ENCODE data around the gene LMBR1.

Gene LMBR1

DNA sequence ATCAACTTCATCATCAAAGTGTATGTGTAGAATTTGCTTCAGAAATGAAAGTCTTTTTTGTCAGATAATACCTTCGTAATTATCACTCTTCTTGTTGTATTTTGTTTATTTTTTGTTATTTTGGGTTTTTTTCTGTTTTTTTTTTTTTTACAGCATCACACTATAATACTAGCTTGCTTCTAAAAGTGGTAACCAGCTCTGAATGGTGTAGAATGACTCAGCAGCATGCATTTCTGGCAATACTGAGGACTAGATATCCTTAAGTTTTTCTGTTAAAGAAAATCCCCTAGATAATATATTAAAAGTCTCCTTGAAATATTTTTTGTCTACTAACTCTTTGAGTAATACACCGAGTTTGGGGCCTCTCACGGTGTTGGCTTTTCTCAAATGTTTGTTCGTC is 109.1 kb downstream of the LMBR1 start:
- no peaks in the 10 kb centered on the region; the same call in 1 of the 2 replicates for H3K36me3 ChIP-seq (ENCODE audit: insufficient read depth, low read depth, low read length)
- no peaks in the 10 kb centered on the region for H3K9me3 ChIP-seq (ENCODE audit: insufficient read depth, low read depth, low read length)
- no peak overlapping the region for H3K27ac ChIP-seq (ENCODE audit: low read length)
- H3K27me3 ChIP-seq (ENCODE audit: insufficient read depth, low read length) = no peaks in the 10 kb centered on the region
- no peak overlapping the region for H3K9ac ChIP-seq (ENCODE audit: low read depth, low read length)
- H3K4me3 ChIP-seq (ENCODE audit: low read length) = no peak overlapping the region
- H3K4me1 ChIP-seq (ENCODE audit: insufficient read depth, low read length) = 0 out of 2 replicates have a peak, but pooled peaks cover 3% of the 10 kb centered on the region

DNA sequence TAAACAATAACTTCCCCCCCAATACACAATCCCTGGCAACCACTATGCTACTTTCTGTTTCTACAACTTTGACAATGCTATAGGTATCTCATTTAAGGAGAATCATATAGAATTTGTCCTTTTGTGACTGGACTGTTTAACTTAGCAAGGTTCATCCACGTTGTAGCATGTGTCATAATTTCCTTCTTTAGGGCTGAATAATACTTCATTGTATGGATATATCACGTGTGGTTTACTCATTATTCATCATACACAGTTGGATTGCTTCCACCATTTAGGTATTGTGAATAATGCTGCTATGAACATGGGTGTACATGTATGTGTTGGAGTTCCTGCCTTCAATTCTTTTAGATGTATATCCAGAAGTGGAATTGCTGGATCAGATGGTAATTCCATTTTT is 111.0 kb downstream of the LMBR1 start:
- Histone ChIP-seq H3K27ac (ENCODE audit: low read length) (no peak overlapping the region), H3K36me3 (ENCODE audit: insufficient read depth, low read depth, low read length) (no peaks in the 10 kb centered on the region; the same call in 1 of the 2 replicates), H3K27me3 (ENCODE audit: insufficient read depth, low read length) (no peaks in the 10 kb centered on the region), H3K9me3 (ENCODE audit: insufficient read depth, low read depth, low read length) (no peaks in the 10 kb centered on the region), H3K4me1 (ENCODE audit: insufficient read depth, low read length) (0 out of 2 replicates have a peak, but pooled peaks cover 3% of the 10 kb centered on the region), H3K4me3 (ENCODE audit: low read length) (no peak overlapping the region), H3K9ac (ENCODE audit: low read depth, low read length) (no peak overlapping the region)

DNA sequence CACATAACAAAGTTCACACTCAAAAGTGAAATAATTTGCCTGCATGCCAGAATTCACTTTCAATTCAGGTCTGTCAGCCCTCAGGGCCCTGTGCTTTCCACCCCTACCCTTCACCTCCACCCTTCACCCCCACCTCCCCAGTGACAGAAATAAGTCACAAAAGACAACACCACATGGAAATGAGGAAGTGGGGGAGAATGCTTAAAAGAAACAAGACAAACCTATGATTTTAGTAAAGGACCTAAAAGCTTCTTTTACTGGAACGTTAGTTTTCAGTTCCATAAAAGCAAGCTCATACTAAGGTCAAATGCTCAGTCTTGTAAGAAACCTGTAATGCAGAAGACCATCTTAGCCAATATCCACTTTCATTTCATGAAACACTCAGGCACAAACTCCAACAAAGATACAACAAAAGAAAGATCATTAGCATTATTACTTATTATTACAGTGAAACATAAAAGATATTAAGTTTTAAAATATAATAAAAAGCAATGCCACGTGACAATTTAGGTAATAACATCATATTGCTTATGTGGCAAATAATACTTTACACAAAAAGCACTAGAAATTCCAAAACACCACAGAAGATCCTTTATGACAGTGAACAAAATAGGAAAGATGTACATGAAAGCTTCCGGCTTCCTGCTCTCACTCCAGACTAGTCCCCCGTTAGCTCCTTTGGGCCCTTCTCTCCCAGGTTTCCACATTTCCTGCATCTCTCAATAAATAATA is 112.1 kb downstream of the LMBR1 start:
- 0 out of 2 replicates have a peak, but pooled peaks cover 3% of the 10 kb centered on the region for H3K4me1 ChIP-seq (ENCODE audit: insufficient read depth, low read length)
- H3K36me3 ChIP-seq (ENCODE audit: insufficient read depth, low read depth, low read length) = no peaks in the 10 kb centered on the region; the same call in 1 of the 2 replicates
- H3K9ac ChIP-seq (ENCODE audit: low read depth, low read length) = no peak overlapping the region
- no peak overlapping the region for H3K4me3 ChIP-seq (ENCODE audit: low read length)
- no peaks in the 10 kb centered on the region for H3K27me3 ChIP-seq (ENCODE audit: insufficient read depth, low read length)
- no peak overlapping the region for H3K27ac ChIP-seq (ENCODE audit: low read length)
- H3K9me3 ChIP-seq (ENCODE audit: insufficient read depth, low read depth, low read length) = no peaks in the 10 kb centered on the region

DNA sequence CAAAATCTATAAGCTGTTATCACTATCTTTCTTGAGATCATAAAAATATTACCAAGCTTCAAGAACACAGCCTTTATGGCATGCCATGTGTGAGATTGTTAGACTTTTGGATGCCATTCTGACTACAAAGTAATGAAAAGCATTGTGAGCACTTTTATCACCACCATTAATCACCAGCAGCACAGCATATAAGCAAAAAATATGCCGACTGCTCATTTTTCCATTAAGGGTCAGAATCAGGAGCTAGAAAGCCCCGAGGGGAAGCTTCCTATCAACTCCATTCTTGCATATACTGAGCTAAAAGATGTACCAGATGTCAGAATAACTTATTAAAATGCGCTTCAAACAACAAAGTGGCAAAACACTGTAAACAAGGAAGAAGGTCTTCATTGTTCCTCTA is 114.3 kb downstream of the LMBR1 start:
- Histone ChIP-seq H3K4me1 (ENCODE audit: insufficient read depth, low read length) (0 out of 2 replicates have a peak, but pooled peaks cover 3% of the 10 kb centered on the region), H3K4me3 (ENCODE audit: low read length) (no peak overlapping the region), H3K36me3 (ENCODE audit: insufficient read depth, low read depth, low read length) (no peaks in the 10 kb centered on the region; the same call in 1 of the 2 replicates), H3K27me3 (ENCODE audit: insufficient read depth, low read length) (no peaks in the 10 kb centered on the region), H3K9ac (ENCODE audit: low read depth, low read length) (no peak overlapping the region), H3K27ac (ENCODE audit: low read length) (no peak overlapping the region), H3K9me3 (ENCODE audit: insufficient read depth, low read depth, low read length) (no peaks in the 10 kb centered on the region)

DNA sequence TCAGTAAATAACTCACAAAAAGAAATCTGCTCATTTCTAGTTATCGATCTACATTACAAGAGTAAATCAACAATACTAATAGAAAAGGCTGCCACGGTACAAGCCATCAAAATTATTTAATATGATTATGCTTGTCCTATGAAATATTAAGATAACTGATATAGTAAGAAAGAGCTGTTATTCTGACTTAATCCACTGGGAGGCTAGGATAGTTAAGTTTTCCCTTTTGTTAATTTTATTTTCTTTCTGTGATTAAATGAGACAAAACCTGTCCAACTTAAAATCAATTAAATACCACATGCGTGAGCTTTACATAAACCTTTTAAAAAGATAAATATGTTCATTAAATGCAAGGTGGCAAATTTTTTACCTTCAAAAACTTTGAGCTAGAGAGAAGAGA is 114.8 kb downstream of the LMBR1 start:
- no peak overlapping the region for H3K4me3 ChIP-seq (ENCODE audit: low read length)

DNA sequence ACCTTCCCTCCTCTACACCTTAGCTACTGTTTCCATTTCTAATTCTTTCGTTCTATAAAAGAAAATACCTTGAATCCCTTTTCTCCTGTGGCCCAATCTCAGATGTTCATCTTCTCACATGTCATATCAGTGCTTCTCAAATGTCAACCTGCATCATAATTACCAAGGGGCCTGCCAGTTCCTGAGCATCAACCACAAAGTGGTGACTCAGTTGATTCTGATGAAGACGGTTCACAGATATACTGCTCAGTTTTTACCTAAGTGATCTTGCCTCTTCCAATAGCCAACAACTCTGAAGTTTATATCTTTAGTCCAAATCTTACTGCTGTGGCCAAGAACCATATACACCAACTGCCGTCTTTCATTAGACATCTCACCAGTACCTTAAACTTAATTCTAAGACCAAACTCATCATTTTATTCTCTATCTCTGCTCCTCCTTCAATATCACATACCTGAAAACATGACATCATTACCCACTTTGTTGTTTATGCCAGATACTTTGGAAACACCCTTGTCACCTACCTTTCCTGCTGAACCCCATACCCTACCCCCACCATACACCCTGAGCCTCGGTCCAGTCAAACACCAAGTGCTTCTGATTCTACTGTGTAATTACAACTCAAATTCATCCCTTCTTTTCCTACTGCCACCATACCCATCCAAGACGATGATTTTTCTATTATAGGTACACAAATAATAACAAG is 115.5 kb downstream of the LMBR1 start:
- Histone ChIP-seq H3K4me1 (ENCODE audit: insufficient read depth, low read length) (0 out of 2 replicates have a peak, but pooled peaks cover 3% of the 10 kb centered on the region), H3K27ac (ENCODE audit: low read length) (no peak overlapping the region), H3K27me3 (ENCODE audit: insufficient read depth, low read length) (no peaks in the 10 kb centered on the region), H3K4me3 (ENCODE audit: low read length) (no peak overlapping the region), H3K9me3 (ENCODE audit: insufficient read depth, low read depth, low read length) (no peaks in the 10 kb centered on the region), H3K9ac (ENCODE audit: low read depth, low read length) (no peak overlapping the region), H3K36me3 (ENCODE audit: insufficient read depth, low read depth, low read length) (no peaks in the 10 kb centered on the region; the same call in 1 of the 2 replicates)

More for the DNA sequence above, 114.8 kb downstream of the LMBR1 start:
- Histone ChIP-seq H3K27ac (ENCODE audit: low read length) (no peak overlapping the region), H3K4me1 (ENCODE audit: insufficient read depth, low read length) (0 out of 2 replicates have a peak, but pooled peaks cover 3% of the 10 kb centered on the region), H3K9me3 (ENCODE audit: insufficient read depth, low read depth, low read length) (no peaks in the 10 kb centered on the region), H3K27me3 (ENCODE audit: insufficient read depth, low read length) (no peaks in the 10 kb centered on the region), H3K9ac (ENCODE audit: low read depth, low read length) (no peak overlapping the region), H3K36me3 (ENCODE audit: insufficient read depth, low read depth, low read length) (no peaks in the 10 kb centered on the region; the same call in 1 of the 2 replicates)

DNA sequence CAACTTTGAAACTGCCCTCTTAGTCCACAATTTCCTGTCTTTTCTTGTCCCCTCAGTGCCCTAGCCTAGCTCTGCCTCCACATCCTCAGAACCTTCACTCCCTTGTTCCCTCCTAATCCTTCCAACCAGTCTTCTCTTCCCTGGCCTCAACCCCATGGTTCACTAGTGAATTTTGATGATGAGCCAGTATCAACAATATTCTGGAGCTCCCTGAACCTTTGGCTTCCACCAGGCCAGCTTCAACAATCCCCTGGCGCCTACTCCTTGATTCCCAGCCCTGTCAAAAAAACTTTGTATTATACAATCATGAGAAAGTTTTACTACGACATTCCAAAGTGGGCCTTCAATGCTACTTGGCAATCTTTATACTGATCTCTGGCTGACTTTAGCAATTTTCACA is 116.5 kb downstream of the LMBR1 start:
- Histone ChIP-seq H3K27me3 (ENCODE audit: insufficient read depth, low read length) (no peaks in the 10 kb centered on the region), H3K36me3 (ENCODE audit: insufficient read depth, low read depth, low read length) (no peaks in the 10 kb centered on the region), H3K4me1 (ENCODE audit: insufficient read depth, low read length) (0 out of 2 replicates have a peak, but pooled peaks cover 3% of the 10 kb centered on the region), H3K9ac (ENCODE audit: low read depth, low read length) (no peak overlapping the region), H3K27ac (ENCODE audit: low read length) (no peak overlapping the region), H3K4me3 (ENCODE audit: low read length) (no peak overlapping the region), H3K9me3 (ENCODE audit: insufficient read depth, low read depth, low read length) (no peaks in the 10 kb centered on the region)

DNA sequence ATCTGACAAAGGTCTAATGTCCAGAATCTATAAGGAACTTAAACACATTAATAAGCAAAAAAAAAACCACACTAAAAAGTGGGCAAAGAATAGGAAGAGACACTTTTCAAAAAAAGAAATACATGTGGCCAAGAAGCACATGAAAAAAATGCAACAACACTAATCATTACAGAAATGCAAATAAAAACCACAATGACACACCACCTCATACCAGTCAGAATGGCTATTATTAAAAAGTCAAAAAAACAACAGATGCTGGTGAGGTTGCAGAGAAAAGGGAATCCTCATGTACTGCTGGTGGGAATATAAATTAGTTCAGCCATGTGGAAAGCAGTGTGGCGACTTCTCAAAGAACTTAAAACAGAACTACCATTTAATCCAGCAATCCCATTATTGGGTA is 119.0 kb downstream of the LMBR1 start:
- Histone ChIP-seq H3K27me3 (ENCODE audit: insufficient read depth, low read length) (no peaks in the 10 kb centered on the region), H3K36me3 (ENCODE audit: insufficient read depth, low read depth, low read length) (no peaks in the 10 kb centered on the region), H3K27ac (ENCODE audit: low read length) (no peak overlapping the region), H3K4me1 (ENCODE audit: insufficient read depth, low read length) (peaks cover 7% of the 10 kb centered on the region), H3K9ac (ENCODE audit: low read depth, low read length) (no peak overlapping the region), H3K9me3 (ENCODE audit: insufficient read depth, low read depth, low read length) (no peaks in the 10 kb centered on the region), H3K4me3 (ENCODE audit: low read length) (no peak overlapping the region)

DNA sequence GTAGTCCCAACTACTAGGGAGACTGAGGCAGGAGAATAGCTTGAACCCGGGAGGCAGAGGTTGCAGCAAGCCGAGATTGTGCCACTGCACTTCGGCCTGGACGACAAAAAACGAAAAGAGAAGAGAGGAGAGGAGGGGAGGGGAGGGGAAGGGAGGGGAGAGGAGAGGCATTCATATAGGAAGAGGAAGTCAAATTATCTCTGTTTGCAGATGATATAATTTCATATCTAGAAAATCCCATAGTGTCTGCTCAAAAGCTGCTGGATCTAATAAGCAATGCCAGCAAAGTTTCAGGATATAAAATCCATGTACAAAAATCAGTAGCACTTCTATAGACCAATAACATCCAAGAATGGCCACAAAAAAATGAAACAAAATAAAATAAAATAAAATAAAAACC is 120.3 kb downstream of the LMBR1 start:
- no peak overlapping the region for H3K9ac ChIP-seq (ENCODE audit: low read depth, low read length)
- H3K27me3 ChIP-seq (ENCODE audit: insufficient read depth, low read length) = no peaks in the 10 kb centered on the region
- no peaks in the 10 kb centered on the region for H3K36me3 ChIP-seq (ENCODE audit: insufficient read depth, low read depth, low read length)
- H3K27ac ChIP-seq (ENCODE audit: low read length) = no peak overlapping the region
- H3K4me3 ChIP-seq (ENCODE audit: low read length) = no peak overlapping the region
- peaks cover 8% of the 10 kb centered on the region for H3K4me1 ChIP-seq (ENCODE audit: insufficient read depth, low read length)
- no peaks in the 10 kb centered on the region for H3K9me3 ChIP-seq (ENCODE audit: insufficient read depth, low read depth, low read length)

DNA sequence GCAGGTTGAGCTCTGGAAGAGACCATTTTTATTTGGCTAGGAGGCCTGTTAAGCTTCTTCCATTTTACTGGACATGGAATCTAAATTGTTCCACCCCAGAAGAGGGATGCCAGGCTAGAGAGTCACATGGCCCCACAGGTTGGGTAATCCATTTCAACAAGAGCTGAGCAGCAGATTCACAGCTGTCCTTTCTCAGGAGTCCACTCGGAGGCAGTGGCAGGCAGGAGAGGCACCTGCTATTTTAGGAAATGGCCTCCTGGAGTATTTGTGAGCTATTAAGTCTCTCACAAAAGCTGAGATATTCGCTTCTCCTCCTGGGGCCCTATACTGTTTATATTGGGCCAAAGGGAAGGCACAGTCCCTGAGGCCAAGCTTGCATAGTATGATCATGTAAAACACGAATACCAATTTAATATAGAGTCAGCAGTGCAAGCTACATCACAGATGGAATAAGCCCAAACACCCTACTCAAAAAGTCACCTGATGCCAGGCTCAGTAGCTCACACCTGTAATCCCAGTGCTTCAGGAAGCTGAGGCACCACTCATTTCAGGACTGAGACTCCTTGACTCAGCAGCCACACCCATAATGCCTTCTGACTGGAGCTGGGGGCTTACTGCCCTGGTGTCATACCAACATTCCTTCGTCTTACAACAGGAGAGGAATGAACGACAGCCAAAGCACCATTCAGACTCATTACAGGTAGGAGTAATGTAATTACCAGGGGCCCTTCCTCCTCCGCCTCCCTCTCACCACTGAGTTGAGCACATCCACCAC is 124.1 kb downstream of the LMBR1 start:
- H3K27ac ChIP-seq (ENCODE audit: low read length) = no peak overlapping the region
- H3K9me3 ChIP-seq (ENCODE audit: insufficient read depth, low read depth, low read length) = no peaks in the 10 kb centered on the region
- H3K27me3 ChIP-seq (ENCODE audit: insufficient read depth, low read length) = no peaks in the 10 kb centered on the region
- H3K4me1 ChIP-seq (ENCODE audit: insufficient read depth, low read length) = peaks cover 8% of the 10 kb centered on the region
- no peaks in the 10 kb centered on the region for H3K36me3 ChIP-seq (ENCODE audit: insufficient read depth, low read depth, low read length)
- H3K9ac ChIP-seq (ENCODE audit: low read depth, low read length) = no peak overlapping the region
- H3K4me3 ChIP-seq (ENCODE audit: low read length) = no peak overlapping the region

DNA sequence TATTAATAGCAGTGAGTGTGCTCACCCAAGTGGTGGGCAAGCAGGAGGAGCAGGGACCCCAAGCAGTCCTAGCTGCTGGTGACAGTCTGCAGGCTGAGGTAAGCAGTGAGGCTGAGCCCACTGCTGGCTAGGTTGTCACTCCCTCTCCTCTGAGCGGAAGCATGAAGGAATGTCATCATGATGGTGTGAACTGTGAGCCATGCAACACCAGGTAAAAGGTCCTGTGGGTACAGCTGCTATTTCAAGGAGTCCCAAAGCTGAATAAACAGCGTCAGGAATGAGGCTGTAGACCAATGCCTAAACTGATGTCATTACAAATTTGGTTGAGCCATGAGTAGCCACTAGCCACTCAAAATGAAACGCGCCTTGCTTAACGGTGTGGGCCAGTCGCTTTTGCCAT is 126.3 kb downstream of the LMBR1 start:
- H3K27ac ChIP-seq (ENCODE audit: low read length) = no peak overlapping the region
- H3K9me3 ChIP-seq (ENCODE audit: insufficient read depth, low read depth, low read length) = no peaks in the 10 kb centered on the region
- H3K27me3 ChIP-seq (ENCODE audit: insufficient read depth, low read length) = no peaks in the 10 kb centered on the region
- no peak overlapping the region for H3K4me3 ChIP-seq (ENCODE audit: low read length)
- peaks cover 10% of the 10 kb centered on the region; the same call in 1 of the 2 replicates for H3K36me3 ChIP-seq (ENCODE audit: insufficient read depth, low read depth, low read length)
- H3K4me1 ChIP-seq (ENCODE audit: insufficient read depth, low read length) = peaks cover 8% of the 10 kb centered on the region
- H3K9ac ChIP-seq (ENCODE audit: low read depth, low read length) = no peak overlapping the region

All from iPS-20b (cell line).